SJCRH30 (cell line): ENCODE data around the gene GPR42. TPM values are rescaled to one million over a fixed set of nuclear protein-coding genes. Genes with fewer than 3 reads are reported as not detected.
"Not testable (repeated sequence)": the region's sequence is repeated elsewhere in the genome, so short reads cannot be mapped to it uniquely, and the experiment has no call there.

Experiments used
- DNase-seq, 2 experiments: peaks; one replicate each; pipeline ENCODE4 v3.0.0-alpha.2; 2015 to 2020
- H3K27ac ChIP-seq: fragments of 250-450 bp; sonication (Bioruptor Pico); 2 replicates; pipeline ENCODE4 v1.5.1; 2020; ENCODE audit warnings: mild to moderate bottlenecking, moderate library complexity
- H3K27me3 ChIP-seq: fragments of 250-450 bp; sonication (Bioruptor Pico); 2 replicates; pipeline ENCODE4 v1.5.1; 2020; ENCODE audit warnings: mild to moderate bottlenecking, moderate library complexity
- H3K36me3 ChIP-seq: fragments of 250-450 bp; sonication (Bioruptor Pico); 2 replicates; pipeline ENCODE4 v1.5.1; 2020; ENCODE audit warnings: mild to moderate bottlenecking, moderate library complexity
- H3K4me1 ChIP-seq: fragments of 250-450 bp; sonication (Bioruptor Pico); 2 replicates; pipeline ENCODE4 v1.5.1; 2020; ENCODE audit warnings: mild to moderate bottlenecking, moderate library complexity
- H3K4me3 ChIP-seq: fragments of 250-450 bp; sonication (Bioruptor Pico); 2 replicates; pipeline ENCODE4 v1.5.1; 2020; ENCODE audit warnings: mild to moderate bottlenecking, moderate library complexity
- H3K9me3 ChIP-seq: fragments of 250-450 bp; sonication (Bioruptor Pico); replicated peaks from 2 replicates; pipeline ENCODE4 v1.5.1; 2020; ENCODE audit warnings: mild to moderate bottlenecking, moderate library complexity
- total RNA-seq: library from RNA; depleted of rRNA; stranded (reverse); fragments of >200 nt; shearing (Covaris generic); gene quantifications from 2 replicates; pipeline ENCODE4 v1.2.3, GENCODE V29; 2014

The GPR42 gene
- total RNA-seq, 1 experiment from 2014 or later, result not detected

GRCh38 chr19:35368378-35368777 is 2.5 kb upstream of the GPR42 start:
- H3K27me3 ChIP-seq, result 0 out of 2 replicates have a peak, but pooled peaks cover 5% of the 10 kb centered on the region
- H3K9me3 ChIP-seq, result no peaks in the 10 kb centered on the region
- H3K36me3 ChIP-seq, result no peaks in the 10 kb centered on the region
- no peak for DNase-seq
- no peaks in the 10 kb centered on the region for H3K4me1 ChIP-seq
- no peak overlapping the region for H3K27ac ChIP-seq
- H3K4me3 ChIP-seq, result no peak overlapping the region

DNA sequence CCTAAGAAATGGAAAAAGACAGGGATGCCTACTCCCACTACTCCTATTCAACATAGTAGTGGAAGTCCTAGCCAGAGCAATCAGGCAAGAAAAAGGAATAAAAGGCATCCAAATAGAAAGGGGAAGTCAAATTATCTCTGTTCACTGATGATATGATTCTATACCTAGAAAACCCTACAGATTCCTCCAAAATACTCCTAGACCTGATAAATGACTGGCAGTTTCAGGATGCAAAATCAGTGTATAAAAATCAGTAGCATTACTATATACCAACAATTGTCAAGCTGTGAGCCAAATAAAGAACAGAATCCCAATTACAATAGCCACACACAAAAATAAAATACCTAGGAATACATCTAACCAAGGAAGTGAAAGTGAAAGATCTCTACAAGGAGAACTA is 1.3 kb upstream of the GPR42 start:
- no peaks in the 10 kb centered on the region for H3K36me3 ChIP-seq
- DNase-seq, result no peak
- H3K27me3 ChIP-seq, result 0 out of 2 replicates have a peak, but pooled peaks cover 3% of the 10 kb centered on the region
- no peaks in the 10 kb centered on the region for H3K4me1 ChIP-seq
- no peak overlapping the region for H3K27ac ChIP-seq
- H3K4me3 ChIP-seq, result no peak overlapping the region
- no peaks in the 10 kb centered on the region for H3K9me3 ChIP-seq

DNA sequence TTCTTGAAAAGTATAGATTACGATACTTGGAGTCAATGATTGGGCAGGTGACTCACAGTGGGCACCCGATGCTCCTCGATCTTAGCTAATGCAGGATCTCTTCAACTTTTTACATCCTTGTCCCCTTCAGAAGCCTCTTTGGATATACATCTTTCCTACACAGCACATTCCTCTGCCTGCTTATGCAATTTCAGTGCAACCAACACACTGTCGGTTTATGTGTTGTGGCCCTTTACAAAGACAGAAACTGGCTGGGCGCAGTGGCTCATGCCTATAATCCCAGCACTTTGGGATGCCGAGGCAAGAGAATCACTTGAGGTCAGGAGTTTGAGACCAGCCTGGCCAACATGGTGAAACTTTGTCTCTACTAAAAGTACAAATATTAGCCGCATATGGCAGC is 2.6 kb downstream of the GPR42 start:
- no peak overlapping the region for H3K4me3 ChIP-seq
- 0 out of 2 replicates have a peak, but pooled peaks cover 2% of the 10 kb centered on the region for H3K9me3 ChIP-seq
- DNase-seq, result no peak
- H3K27me3 ChIP-seq, result no peaks in the 10 kb centered on the region
- H3K4me1 ChIP-seq, result no peaks in the 10 kb centered on the region
- no peak overlapping the region for H3K27ac ChIP-seq
- H3K36me3 ChIP-seq, result no peaks in the 10 kb centered on the region

GRCh38 chr19:35374031-35374430 is 3.2 kb downstream of the GPR42 start:
- H3K4me3 ChIP-seq, H3K27ac ChIP-seq, H3K27me3 ChIP-seq, DNase-seq, H3K36me3 ChIP-seq, H3K9me3 ChIP-seq, H3K4me1 ChIP-seq: not testable (repeated sequence)

GRCh38 chr19:35375505-35376307 is 4.8 kb downstream of the GPR42 start:
- no peak for DNase-seq
- no peaks in the 10 kb centered on the region for H3K27me3 ChIP-seq
- 0 out of 2 replicates have a peak, but pooled peaks cover 3% of the 10 kb centered on the region for H3K9me3 ChIP-seq
- H3K27ac ChIP-seq, result no peak overlapping the region
- H3K36me3 ChIP-seq, result no peaks in the 10 kb centered on the region
- no peaks in the 10 kb centered on the region for H3K4me1 ChIP-seq
- no peak overlapping the region for H3K4me3 ChIP-seq

DNA sequence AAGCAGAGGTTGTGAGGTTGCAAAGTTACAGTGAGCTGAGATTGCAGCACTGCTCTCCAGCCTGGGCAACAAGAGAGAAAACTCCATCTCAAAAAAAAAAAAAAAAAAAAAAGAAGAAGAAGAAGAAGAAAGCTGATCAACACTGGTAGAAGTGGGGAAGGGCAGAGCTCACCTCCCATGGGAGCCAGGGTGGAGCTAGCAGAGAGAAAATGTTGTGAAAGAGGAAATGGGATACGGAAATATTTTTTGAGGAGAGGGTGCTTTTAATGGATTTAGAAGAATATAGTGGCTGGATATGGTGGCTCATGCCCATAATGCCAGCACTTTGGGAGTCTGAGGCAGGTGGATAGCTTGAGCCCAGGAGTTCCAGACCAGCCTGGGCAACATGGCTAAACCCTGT is 6.8 kb downstream of the GPR42 start:
- Histone ChIP-seq H3K27me3 (no peaks in the 10 kb centered on the region), H3K4me1 (no peaks in the 10 kb centered on the region), H3K36me3 (no peaks in the 10 kb centered on the region), H3K27ac (no peak overlapping the region), H3K9me3 (0 out of 2 replicates have a peak, but pooled peaks cover 3% of the 10 kb centered on the region), H3K4me3 (no peak overlapping the region)
- no peak for DNase-seq

DNA sequence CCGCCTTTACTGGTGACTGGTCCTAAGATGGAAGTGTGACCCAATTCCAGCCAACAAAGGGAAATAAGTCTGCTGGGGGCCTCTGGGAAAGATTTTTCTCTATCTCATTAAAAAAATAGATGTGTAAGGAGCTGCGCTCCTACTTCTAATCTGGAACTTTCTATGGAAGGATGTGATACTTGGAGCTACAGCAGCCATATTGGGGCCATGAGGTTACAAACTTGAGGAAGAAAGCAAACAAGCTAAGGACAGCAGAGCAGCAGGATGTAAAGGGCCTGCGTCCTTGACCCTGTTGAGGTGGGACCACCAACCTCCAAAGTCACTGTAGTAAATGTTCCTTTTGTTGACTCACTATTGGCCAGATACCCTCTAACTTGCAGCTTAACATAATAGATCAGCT is 7.5 kb downstream of the GPR42 start:
- no peak overlapping the region for H3K4me3 ChIP-seq
- 0 out of 2 replicates have a peak, but pooled peaks cover 3% of the 10 kb centered on the region for H3K9me3 ChIP-seq
- no peaks in the 10 kb centered on the region for H3K4me1 ChIP-seq
- no peaks in the 10 kb centered on the region for H3K36me3 ChIP-seq
- H3K27me3 ChIP-seq, result no peaks in the 10 kb centered on the region
- DNase-seq, result no peak
- H3K27ac ChIP-seq, result no peak overlapping the region

DNA sequence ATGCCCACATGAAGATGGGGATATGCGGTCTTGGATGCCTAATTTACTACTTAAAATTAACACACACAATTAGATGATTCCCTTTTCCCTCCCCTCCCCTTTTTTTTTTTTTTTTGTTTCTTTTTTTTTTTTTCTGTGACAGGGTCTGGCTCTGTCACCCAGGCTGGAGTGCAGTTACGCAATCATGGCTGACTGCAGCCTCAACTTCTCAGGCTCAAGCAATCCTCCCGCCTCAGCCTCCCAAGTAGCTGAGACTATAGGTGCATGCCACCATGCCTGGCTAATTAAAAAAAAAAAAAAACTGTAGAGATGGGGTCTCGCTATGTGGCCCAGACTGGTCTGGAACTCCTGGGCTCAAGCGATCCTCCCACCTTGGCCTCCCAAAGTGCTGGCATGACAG is 8.7 kb downstream of the GPR42 start:
- not testable (repeated sequence) for H3K9me3 ChIP-seq, DNase-seq, H3K4me3 ChIP-seq, H3K27ac ChIP-seq, H3K27me3 ChIP-seq, H3K4me1 ChIP-seq, H3K36me3 ChIP-seq

DNA sequence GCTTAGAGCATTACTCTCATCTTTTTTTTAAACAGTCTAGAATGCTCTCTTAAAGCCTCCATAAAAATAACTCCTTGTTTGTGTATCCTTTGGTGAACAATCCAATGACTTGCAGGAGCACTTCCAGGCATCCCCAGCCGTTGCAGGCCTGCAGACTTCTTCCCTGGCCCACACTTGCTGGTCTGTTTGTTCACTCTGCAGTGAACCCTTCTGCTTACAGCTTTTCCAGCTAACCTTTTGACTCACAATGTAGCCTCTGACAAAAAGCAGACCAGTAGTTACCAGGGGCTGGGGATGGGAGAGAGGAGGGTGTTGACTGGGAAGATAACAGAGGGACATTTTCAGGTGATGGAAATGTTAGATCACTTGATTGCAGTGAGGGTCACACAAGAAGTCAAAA is 9.1 kb downstream of the GPR42 start:
- no peak overlapping the region for H3K27ac ChIP-seq
- no peak overlapping the region for H3K4me3 ChIP-seq
- H3K36me3 ChIP-seq, result no peaks in the 10 kb centered on the region
- no peaks in the 10 kb centered on the region for H3K4me1 ChIP-seq
- peaks cover 7% of the 10 kb centered on the region; the same call in 1 of the 2 replicates for H3K9me3 ChIP-seq
- H3K27me3 ChIP-seq, result no peaks in the 10 kb centered on the region
- DNase-seq, result no peak

DNA sequence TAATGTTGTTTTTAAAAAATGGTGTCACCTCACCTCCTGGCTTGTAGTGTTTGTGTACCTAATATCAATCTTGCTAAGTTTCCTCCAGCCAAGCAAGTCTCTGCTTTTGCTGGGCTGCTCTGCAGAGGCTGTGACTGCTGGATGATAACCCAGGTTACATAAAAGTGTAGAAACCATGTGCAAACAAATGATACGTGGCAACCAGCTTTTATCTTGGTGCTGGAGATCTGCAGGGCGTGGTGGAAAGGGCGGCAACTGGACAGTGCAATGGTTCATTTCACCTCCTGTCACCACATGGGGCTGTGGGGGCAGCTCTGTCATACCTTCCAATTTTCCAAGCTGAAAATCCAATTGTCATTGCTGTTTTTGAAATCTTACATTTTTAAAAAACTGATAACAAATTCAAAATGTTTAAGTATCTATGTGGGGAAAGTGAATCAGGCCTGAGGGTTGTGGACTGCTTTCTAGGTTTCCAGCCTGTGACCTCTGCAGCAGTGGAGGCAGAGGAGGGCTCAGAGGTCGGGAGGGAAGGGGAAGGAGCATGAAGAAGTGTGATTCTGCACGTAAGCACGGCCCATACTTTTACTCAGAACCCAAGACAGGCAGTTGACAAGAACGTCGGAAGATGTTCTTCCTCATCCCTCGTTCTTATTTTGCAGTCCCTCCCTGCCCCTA is 9.7 kb downstream of the GPR42 start:
- no peak for DNase-seq
- no peaks in the 10 kb centered on the region for H3K27me3 ChIP-seq
- H3K36me3 ChIP-seq, result no peaks in the 10 kb centered on the region
- no peak overlapping the region for H3K27ac ChIP-seq
- H3K4me1 ChIP-seq, result no peaks in the 10 kb centered on the region
- H3K9me3 ChIP-seq, result peaks cover 11% of the 10 kb centered on the region
- H3K4me3 ChIP-seq, result no peak overlapping the region

- Histone ChIP-seq H3K27me3 (no peaks in the 10 kb centered on the region), H3K36me3 (no peaks in the 10 kb centered on the region), H3K4me1 (no peaks in the 10 kb centered on the region), H3K9me3 (peaks cover 13% of the 10 kb centered on the region), H3K4me3 (no peak overlapping the region), H3K27ac (no peak overlapping the region)
- DNase-seq, result no peak
Measured at GRCh38 chr19:35381318-35381717, 10.4 kb downstream of the GPR42 start.

DNA sequence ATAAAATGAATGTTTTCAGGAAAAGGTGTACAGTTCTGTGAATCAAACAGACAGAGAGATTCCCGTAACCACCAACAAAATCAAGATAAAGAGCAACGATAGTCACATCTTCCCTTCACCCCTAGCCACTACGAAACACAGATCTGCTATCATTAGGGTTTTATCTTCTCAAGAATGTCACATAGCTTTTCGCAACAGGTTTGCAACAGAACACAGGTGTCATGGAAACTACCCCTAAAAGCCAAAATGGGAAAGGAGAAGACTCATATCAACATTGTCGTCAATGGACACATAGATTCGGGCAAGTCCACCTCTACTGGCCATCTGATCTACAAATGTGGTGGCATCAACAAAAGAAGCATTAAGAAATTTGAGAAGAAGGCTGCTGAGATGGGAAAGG is 11.1 kb downstream of the GPR42 start:
- H3K36me3 ChIP-seq, result peaks cover under 1% of the 10 kb centered on the region; the same call in 1 of the 2 replicates
- H3K27ac ChIP-seq, result no peak overlapping the region
- no peaks in the 10 kb centered on the region for H3K27me3 ChIP-seq
- H3K4me3 ChIP-seq, result no peak overlapping the region
- peaks cover 14% of the 10 kb centered on the region for H3K9me3 ChIP-seq
- H3K4me1 ChIP-seq, result no peaks in the 10 kb centered on the region
- DNase-seq, result no peak

GRCh38 chr19:35383536-35383935 is 12.7 kb downstream of the GPR42 start:
- no peaks in the 10 kb centered on the region for H3K4me1 ChIP-seq
- no peaks in the 10 kb centered on the region for H3K27me3 ChIP-seq
- peaks cover 16% of the 10 kb centered on the region for H3K9me3 ChIP-seq
- H3K4me3 ChIP-seq, result no peak overlapping the region
- no peak overlapping the region for H3K27ac ChIP-seq
- H3K36me3 ChIP-seq, result peaks cover 2% of the 10 kb centered on the region; the same call in 1 of the 2 replicates
- no peak for DNase-seq

- DNase-seq, result no peak
- peaks cover 15% of the 10 kb centered on the region for H3K9me3 ChIP-seq
Measured at GRCh38 chr19:35388277-35389054, 17.6 kb downstream of the GPR42 start.

More at GRCh38 chr19:35388277-35389054, 17.6 kb downstream of the GPR42 start:
- Histone ChIP-seq H3K27me3 (no peaks in the 10 kb centered on the region), H3K27ac (no peak overlapping the region), H3K4me3 (no peak overlapping the region), H3K4me1 (no peaks in the 10 kb centered on the region), H3K36me3 (peaks cover 2% of the 10 kb centered on the region; the same call in 1 of the 2 replicates)
